ENCODE results near the gene PYGB.
"Not testable (repeated sequence)": the region's sequence is repeated elsewhere in the genome, so short reads cannot be mapped to it uniquely, and the experiment has no call there.

Gene PYGB

DNA sequence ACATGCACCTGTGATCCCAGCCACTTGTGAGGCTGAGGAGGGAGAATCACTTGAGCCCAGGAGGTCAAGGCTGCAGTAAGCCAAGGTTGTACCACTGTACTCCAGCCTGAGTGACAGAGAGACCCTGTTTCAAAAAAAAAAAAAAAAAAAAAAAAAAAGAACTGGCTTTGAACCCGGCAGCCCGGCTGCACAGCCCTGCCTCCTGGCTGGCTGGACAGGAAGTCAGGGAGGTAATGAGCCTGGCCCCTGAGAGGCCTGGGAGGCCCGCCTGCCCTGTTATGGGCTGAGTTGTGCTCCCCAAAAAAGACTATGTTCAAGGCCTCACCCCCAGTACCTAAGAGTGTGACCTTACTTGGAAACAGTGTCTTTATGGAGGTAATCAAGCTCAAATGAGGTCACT, 77.2 kb downstream of the PYGB start:
- TF ChIP-seq CTCF (IDR thresholded peaks at IDR 0.05) (no peak), ZFX (IDR thresholded peaks at IDR 0.05; ENCODE audit: borderline replicate concordance) (no peak)
- H3K27ac ChIP-seq, result no peak overlapping the region

DNA sequence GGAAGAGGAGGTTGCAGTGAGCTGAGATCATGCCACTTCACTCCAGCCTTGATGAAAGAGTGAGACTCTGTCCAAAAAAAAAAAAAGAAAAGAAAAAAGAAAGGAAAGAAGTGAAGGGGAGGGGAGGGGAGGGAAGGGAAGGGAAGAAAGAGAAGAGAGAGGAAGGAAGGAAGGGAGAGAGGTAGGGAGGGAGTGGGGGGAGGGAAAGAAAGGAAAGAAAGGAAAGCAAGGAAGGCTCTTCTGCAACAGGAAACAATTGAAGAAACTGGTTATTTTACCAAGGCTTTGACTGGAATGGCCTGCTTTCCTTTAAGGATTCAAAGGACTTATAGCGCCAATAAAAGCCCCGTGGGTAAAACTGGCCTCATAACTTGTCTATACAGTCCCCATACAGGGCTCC, 78.1 kb downstream of the PYGB start:
- H3K27ac ChIP-seq, result no peak overlapping the region
- TF ChIP-seq ZFX (IDR thresholded peaks at IDR 0.05; ENCODE audit: borderline replicate concordance) (no peak), CTCF (IDR thresholded peaks at IDR 0.05) (no peak)

- TF ChIP-seq ZFX (IDR thresholded peaks at IDR 0.05; ENCODE audit: borderline replicate concordance) (no peak), CTCF (IDR thresholded peaks at IDR 0.05) (no peak)
- no peak overlapping the region for H3K27ac ChIP-seq
Measured at GRCh38 chr20:25327521-25328235, 79.8 kb downstream of the PYGB start.

- H3K27ac ChIP-seq, result no peak overlapping the region
- TF ChIP-seq ZFX (IDR thresholded peaks at IDR 0.05; ENCODE audit: borderline replicate concordance) (no peak), CTCF (IDR thresholded peaks at IDR 0.05) (no peak)
Measured at GRCh38 chr20:25328954-25329498, 81.1 kb downstream of the PYGB start.

GRCh38 chr20:25334972-25335371, 87.1 kb downstream of the PYGB start:
- H3K27ac ChIP-seq, result not testable (repeated sequence)

DNA sequence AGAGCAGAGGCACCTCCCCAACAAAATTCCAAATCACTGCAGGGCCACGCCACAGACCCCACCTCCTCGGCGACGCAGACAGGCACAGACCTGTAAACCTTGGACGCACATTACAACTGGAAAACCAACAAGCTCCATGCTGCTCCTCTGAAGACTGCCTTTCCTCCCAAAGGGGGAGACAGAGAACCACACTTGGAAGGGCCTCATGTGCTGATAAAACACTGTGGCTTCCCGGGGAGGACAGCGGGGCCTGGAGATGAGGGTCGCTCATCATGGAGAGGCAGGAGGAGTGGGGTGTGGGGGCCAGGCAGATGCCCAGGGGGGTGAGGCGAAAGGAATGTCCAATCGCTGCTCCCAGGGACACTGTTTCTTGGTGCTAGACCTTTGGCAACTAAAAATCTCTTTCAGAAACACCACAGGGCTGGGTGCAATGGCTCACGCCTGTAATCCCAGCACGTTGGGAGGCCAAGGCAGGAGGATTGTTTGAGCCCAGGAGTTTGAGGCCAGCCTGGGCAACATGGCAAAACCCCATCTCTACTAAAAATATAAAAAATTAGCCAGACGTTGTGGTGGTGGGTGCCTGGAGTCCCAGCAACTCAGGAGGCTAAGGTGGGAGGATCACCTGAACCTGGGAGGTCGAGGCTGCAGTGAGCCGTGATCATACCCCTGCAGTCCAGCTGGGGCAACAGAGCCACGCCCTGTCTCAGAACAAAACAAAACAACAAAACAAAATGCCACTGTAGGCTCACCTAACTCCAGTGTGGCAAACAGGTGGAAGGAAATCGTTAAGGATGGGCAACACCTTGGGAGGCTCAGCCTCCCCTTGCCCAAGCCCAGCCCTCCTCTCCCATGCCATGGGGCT, 88.9 kb downstream of the PYGB start:
- no peak overlapping the region for H3K27ac ChIP-seq
- TF ChIP-seq CTCF (IDR thresholded peaks at IDR 0.05), result no peak
- no peak for TF ChIP-seq ZFX (IDR thresholded peaks at IDR 0.05; ENCODE audit: borderline replicate concordance)

- TF ChIP-seq ZFX (IDR thresholded peaks at IDR 0.05; ENCODE audit: borderline replicate concordance) (no peak), CTCF (IDR thresholded peaks at IDR 0.05) (no peak)
Measured at GRCh38 chr20:25338112-25339023, 90.5 kb downstream of the PYGB start.

More at GRCh38 chr20:25338112-25339023, 90.5 kb downstream of the PYGB start:
- H3K27ac ChIP-seq, result no peak overlapping the region

All from 22Rv1 (cell line).